ENCODE results near the gene LIME1.

The LIME1 gene, protein sequence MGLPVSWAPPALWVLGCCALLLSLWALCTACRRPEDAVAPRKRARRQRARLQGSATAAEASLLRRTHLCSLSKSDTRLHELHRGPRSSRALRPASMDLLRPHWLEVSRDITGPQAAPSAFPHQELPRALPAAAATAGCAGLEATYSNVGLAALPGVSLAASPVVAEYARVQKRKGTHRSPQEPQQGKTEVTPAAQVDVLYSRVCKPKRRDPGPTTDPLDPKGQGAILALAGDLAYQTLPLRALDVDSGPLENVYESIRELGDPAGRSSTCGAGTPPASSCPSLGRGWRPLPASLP

DNA sequence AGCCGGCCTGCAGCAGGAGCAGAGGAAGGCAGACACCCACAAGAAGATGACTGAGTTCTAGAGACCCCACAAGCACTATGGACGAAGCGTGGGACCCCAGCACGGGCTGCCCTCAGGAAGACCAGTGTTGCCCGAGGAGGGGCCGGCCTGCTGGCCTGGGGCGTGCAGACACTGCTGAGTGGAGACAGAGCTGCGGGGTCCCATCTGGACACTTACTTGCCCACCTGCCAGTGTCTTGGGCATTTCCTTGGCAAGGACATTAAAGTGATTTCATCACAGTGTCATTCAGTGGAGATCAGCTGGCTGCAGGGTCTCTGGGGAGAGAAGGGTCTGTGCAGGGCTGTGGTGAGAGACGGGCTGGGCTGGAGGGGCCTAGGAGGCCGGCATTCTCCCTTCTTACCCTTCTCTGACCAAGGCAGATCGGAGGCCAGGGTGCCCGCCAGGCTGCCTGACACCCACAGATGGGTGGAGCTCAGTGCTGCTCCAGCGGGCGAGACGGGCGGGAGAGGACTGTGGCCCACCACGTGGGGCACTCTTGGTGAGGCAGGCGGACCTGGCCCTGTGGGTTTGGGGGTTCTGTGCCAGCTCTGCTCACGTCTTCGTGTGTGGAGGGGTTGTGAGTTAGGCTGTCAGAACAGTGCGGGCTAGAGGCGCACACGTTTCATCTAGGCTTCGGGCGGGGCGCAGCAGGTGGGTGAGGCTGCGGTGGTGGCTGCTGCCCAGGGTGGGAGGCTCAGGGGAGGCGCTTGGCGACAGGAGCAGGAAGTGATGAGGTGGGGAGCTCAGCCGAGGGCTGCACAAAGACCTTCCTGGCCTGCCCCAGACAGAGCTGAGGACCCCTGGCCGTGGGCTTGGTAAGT is at the start of gene LIME1:
TSS of gene LIME1 (plus strand) at position 806 of the 860 bp plus-strand sequence. CDS start 886 bp downstream, outside the sequence.
- no peak within 1 kb of the TSS for H3K4me3 ChIP-seq (ENCODE audit: low read depth, low read length)
- no peak for DNase-seq (ENCODE audit: low read depth)
- TF ChIP-seq, protein P1, sequence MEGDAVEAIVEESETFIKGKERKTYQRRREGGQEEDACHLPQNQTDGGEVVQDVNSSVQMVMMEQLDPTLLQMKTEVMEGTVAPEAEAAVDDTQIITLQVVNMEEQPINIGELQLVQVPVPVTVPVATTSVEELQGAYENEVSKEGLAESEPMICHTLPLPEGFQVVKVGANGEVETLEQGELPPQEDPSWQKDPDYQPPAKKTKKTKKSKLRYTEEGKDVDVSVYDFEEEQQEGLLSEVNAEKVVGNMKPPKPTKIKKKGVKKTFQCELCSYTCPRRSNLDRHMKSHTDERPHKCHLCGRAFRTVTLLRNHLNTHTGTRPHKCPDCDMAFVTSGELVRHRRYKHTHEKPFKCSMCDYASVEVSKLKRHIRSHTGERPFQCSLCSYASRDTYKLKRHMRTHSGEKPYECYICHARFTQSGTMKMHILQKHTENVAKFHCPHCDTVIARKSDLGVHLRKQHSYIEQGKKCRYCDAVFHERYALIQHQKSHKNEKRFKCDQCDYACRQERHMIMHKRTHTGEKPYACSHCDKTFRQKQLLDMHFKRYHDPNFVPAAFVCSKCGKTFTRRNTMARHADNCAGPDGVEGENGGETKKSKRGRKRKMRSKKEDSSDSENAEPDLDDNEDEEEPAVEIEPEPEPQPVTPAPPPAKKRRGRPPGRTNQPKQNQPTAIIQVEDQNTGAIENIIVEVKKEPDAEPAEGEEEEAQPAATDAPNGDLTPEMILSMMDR (conservative IDR thresholded peaks at IDR 0.05; ENCODE audit: low read depth, low read length) = no peak

DNA sequence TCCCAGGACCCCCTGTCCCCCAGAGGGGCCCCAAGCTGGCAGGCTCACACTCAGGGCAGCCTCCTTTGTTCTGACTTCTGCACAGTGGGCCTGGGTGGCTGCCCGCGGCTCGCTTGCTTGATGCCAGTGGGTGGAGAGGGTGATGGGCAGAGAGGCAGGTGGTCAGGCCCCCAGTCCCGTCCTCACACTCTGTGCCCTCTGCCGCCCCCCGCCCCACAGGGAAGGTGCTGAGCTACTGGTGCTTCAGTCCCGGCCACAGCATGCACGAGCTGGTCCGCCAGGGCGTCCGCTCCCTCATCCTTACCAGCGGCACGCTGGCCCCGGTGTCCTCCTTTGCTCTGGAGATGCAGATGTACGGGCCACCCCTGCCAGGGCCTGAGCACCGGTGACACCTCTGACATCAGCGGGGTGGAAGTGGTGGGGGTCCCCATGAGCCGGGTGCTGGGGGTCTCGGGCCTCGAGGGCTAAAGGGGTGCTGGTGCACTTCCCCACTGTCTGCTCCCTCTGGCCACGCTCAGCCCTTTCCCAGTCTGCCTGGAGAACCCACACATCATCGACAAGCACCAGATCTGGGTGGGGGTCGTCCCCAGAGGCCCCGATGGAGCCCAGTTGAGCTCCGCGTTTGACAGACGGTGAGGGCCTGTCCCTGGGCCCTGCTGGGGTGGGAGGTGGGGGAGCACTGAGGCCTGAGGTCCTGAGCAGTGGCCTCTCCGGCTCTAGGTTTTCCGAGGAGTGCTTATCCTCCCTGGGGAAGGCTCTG is 48.9 kb upstream of the LIME1 start:
- DNase-seq (ENCODE audit: low read depth) = no peak
- no peak overlapping the region for H3K4me3 ChIP-seq (ENCODE audit: low read depth, low read length)
- TF ChIP-seq, protein P1 (conservative IDR thresholded peaks at IDR 0.05; ENCODE audit: low read depth, low read length) = no peak

DNA sequence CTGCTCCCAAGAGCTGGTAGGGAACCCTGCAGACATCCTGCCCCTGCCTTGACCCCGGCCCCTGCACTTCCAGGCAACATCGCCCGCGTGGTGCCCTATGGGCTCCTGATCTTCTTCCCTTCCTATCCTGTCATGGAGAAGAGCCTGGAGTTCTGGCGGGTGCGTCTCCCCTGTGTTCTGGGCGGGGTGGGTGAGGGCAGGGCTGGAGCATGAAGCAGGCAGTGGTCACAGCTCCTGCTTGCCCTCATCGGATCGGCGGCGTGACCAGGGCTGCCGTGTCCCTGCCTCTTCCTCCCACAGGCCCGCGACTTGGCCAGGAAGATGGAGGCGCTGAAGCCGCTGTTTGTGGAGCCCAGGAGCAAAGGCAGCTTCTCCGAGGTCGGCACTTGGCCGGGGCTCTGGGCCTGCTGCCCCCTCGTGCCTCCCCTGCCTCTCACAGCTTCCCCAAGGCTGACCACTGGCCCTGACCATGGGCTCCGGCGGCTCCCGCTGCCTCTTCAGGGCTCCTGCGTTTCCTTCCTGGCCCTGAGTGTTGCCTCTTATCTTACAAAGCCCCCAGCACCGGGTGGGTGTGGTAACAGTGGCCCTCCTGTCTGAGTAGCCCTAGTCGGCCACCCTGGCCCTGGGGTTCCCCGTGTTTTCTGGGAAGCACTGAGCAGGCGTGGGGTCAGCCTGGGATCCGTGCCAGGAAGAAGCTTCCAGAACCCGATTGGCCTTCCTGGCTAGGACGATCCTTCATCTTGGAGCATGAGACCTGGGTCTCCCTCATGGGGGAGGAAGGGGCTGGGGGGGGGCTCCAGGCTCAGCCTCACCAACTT is 48.0 kb upstream of the LIME1 start:
- no peak for DNase-seq (ENCODE audit: low read depth)
- TF ChIP-seq, protein P1 (conservative IDR thresholded peaks at IDR 0.05; ENCODE audit: low read depth, low read length) = no peak
- H3K4me3 ChIP-seq (ENCODE audit: low read depth, low read length) = no peak overlapping the region

DNA sequence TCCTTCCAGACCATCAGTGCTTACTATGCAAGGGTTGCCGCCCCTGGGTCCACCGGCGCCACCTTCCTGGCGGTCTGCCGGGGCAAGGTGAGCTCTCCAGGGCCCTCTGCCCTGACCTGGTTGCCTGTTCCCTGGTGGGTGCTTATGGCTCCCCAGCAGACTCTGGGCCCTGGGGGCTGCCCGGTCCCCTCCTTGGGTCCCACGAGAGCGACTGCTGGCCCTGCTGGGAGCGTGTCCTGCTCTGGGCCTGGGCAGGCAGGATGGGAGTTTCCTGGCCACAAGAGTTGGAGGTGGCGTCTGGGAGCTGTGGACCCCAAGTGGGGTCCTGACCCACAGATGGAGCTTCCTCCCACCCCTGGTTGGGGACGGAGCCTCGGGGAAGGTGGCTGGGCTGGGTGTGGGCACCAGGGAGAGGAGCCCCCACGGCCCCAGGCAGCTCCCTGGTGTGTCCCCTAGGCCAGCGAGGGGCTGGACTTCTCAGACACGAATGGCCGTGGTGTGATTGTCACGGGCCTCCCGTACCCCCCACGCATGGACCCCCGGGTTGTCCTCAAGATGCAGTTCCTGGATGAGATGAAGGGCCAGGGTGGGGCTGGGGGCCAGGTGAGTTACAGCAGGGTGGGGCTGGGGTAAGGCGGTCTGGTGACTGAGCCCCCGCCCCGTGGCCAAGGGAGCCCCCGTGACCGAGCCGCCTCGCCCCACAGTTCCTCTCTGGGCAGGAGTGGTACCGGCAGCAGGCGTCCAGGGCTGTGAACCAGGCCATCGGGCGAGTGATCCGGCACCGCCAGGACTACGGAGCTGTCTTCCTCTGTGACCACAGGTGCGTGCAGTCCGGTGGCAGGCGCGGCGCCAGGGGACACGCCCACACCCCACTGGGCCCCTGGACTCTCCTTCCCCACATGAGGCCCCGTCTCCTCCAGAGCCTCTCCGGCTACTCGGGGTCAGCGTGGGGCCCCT is 47.1 kb upstream of the LIME1 start:
- H3K4me3 ChIP-seq (ENCODE audit: low read depth, low read length) = no peak overlapping the region
- TF ChIP-seq, protein P1 (conservative IDR thresholded peaks at IDR 0.05; ENCODE audit: low read depth, low read length) = no peak
- no peak for DNase-seq (ENCODE audit: low read depth)

DNA sequence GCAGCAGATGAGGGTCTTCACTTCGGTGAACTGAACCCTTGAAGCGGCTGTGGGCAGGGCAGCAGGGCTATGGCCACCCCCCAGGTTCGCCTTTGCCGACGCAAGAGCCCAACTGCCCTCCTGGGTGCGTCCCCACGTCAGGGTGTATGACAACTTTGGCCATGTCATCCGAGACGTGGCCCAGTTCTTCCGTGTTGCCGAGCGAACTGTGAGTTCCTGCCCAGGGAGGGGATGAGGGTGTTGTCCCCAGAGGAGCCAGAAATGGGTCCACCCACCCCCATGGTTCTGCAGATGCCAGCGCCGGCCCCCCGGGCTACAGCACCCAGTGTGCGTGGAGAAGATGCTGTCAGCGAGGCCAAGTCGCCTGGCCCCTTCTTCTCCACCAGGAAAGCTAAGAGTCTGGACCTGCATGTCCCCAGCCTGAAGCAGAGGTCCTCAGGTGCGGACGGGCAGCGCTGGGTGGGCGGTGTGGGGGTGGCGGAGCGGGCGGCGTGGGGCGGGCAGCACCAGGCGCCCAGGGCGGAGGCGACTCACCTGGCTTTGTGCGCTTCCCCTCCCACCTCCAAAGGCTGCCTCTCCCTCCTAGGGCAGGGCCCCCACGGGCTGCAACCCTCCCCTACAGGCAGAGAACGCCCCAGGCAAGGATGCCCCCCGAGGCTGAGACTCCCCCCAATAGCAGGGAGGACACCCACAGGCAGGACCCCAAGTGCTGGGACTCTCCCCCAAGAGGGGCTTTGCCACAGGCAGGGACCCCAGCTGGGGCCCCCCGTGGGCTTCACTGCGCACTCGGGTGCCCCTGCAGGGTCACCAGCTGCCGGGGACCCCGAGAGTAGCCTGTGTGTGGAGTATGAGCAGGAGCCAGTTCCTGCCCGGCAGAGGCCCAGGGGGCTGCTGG is 46.2 kb upstream of the LIME1 start:
- DNase-seq (ENCODE audit: low read depth) = no peak
- TF ChIP-seq, protein P1 (conservative IDR thresholded peaks at IDR 0.05; ENCODE audit: low read depth, low read length) = no peak
- H3K4me3 ChIP-seq (ENCODE audit: low read depth, low read length) = no peak overlapping the region
